GM18499 (cell line): ENCODE results near the gene MZB1.
"Not testable (repeated sequence)": the region's sequence is repeated elsewhere in the genome, so short reads cannot be mapped to it uniquely, and the experiment has no call there.

ENCODE experiments used
- ATAC-seq: cut with Tn5 transposase; IDR thresholded peaks from one replicate; pipeline ENCODE4 v1.9.1; 2021; ENCODE audit warnings: moderate number of reproducible peaks; ENCODE audit not compliant: insufficient read depth, unreplicated experiment

Gene MZB1

GRCh38 chr5:139410993-139411828 lies 21.5 kb upstream of the MZB1 start:
- ATAC-seq, result no peak

- ATAC-seq, result no peak
Observed at GRCh38 chr5:139410121-139410992, 20.6 kb upstream of the MZB1 start.

- not testable (repeated sequence) for ATAC-seq
Observed at GRCh38 chr5:139409116-139409515, 19.4 kb upstream of the MZB1 start.

GRCh38 chr5:139408191-139408590 lies 18.5 kb upstream of the MZB1 start:
- ATAC-seq, result no peak

GRCh38 chr5:139407517-139407916 lies 17.8 kb upstream of the MZB1 start:
- ATAC-seq, result no peak

- no peak for ATAC-seq
Observed at GRCh38 chr5:139406963-139407362, 17.2 kb upstream of the MZB1 start.

- ATAC-seq, result no peak
Observed at GRCh38 chr5:139404484-139404840, 14.7 kb upstream of the MZB1 start.

- peak; percentile 59 for ATAC-seq
Observed at GRCh38 chr5:139403787-139404483, 14.2 kb upstream of the MZB1 start, which contains the start of gene SPATA24. TSS of gene SPATA24 (minus strand) at chr5:139404089. CDS start at chr5:139404060, 29 bp downstream.

- ATAC-seq, result no peak
Observed at GRCh38 chr5:139403418-139403786, 13.7 kb upstream of the MZB1 start.

GRCh38 chr5:139402561-139403158 lies 12.9 kb upstream of the MZB1 start:
- ATAC-seq, result no peak

- no peak for ATAC-seq
Observed at GRCh38 chr5:139401546-139401945, 11.8 kb upstream of the MZB1 start.

- ATAC-seq, result no peak
Observed at GRCh38 chr5:139399501-139400121, 9.9 kb upstream of the MZB1 start.

- ATAC-seq, result no peak
Observed at GRCh38 chr5:139397921-139398320, 8.2 kb upstream of the MZB1 start.

GRCh38 chr5:139396691-139397090 lies 7.0 kb upstream of the MZB1 start:
- no peak for ATAC-seq

GRCh38 chr5:139395844-139396640 lies 6.3 kb upstream of the MZB1 start:
- ATAC-seq, result no peak

GRCh38 chr5:139394654-139395566 lies 5.2 kb upstream of the MZB1 start, which contains the start of gene PROB1:
TSS of gene PROB1 (minus strand) at chr5:139395104. CDS start at chr5:139395081, 23 bp downstream.
- no peak for ATAC-seq

- no peak for ATAC-seq
Observed at GRCh38 chr5:139394123-139394653, 4.5 kb upstream of the MZB1 start.
